T-helper 2 cell (primary cell): ENCODE data around the gene ZNF670.
"Not testable (repeated sequence)": the region's sequence is repeated elsewhere in the genome, so short reads cannot be mapped to it uniquely, and the experiment has no call there.

Experiments used
- DNase-seq, 5 experiments: peaks; one replicate each; pipeline versions ENCODE4 v3.0.0 to v3.0.0-alpha.2; 2012 to 2022

The ZNF670 gene

GRCh38 chr1:247037511-247038320, 40.9 kb downstream of the ZNF670 start:
- no peak for DNase-seq

DNA sequence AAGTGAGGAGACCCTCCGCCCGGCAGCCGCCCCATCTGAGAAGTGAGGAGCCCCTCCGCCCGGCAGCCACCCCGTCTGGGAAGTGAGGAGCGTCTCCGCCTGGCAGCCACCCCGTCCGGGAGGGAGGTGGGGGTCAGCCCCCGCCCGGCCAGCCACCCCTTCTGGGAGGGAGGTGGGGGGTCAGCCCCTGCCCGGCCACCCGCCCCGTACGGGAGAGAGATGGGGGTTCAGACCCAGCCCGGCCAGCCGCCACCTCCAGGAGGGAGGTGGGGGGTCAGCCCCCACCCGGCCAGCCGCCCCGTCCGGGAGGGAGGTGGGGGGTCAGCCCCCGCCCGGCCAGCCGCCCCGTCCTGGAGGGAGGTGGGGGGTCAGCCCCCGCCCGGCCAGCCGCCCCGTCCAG, 46.3 kb downstream of the ZNF670 start:
- not testable (repeated sequence) for DNase-seq
